ENCODE measurements around the gene WDR82.

DNA sequence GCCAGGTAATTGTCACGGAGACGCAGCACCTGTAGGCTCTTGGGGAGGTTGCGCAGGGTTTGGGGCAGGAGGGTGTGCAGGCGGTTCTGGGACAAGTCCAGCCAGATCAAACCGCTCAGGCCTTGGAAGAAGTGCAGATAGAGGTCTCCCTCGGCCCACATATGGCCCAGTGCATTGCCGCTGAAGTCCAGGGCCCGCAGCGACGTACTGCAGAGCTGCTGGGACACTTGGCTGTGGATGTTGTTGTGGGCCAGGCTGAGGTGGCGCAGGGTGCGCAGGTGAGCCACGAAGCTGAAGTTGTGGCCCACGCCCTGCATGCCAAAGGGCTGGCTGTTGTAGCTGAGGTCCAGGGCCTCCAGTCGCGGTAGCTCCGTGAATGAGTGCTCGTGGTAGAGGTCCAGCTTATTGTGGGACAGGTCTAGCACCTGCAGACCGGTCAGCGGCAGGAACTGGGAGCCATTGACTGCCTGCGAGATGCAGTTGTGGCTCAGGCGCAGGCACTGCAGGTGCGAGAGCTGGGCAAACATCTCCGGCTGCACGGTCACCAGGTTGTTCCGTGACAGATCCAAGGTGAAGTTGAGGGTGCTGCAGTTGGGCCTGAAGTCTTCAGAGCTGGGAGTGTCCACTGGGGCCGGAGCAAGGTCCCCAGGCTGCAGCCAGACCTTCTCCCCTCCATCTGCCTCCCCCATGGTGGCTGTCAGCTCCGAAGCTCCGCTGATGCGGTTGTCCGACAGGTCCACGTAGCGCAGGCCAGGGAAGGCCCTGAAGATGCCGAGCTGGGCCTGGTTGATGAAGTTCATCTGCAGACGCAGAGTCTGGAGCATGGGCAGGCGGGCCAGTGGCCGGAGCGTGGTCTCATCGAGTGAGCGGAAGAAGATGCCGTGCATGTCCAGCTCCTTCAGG is 55.9 kb downstream of the WDR82 start:
- TF ChIP-seq, protein P1, sequence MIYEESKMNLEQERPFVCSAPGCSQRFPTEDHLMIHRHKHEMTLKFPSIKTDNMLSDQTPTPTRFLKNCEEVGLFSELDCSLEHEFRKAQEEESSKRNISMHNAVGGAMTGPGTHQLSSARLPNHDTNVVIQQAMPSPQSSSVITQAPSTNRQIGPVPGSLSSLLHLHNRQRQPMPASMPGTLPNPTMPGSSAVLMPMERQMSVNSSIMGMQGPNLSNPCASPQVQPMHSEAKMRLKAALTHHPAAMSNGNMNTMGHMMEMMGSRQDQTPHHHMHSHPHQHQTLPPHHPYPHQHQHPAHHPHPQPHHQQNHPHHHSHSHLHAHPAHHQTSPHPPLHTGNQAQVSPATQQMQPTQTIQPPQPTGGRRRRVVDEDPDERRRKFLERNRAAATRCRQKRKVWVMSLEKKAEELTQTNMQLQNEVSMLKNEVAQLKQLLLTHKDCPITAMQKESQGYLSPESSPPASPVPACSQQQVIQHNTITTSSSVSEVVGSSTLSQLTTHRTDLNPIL (CRISPR knock-in tag; IDR thresholded peaks at IDR 0.05; ENCODE audit: low read depth) = no peak
- TF ChIP-seq ISL1 (CRISPR knock-in tag; IDR thresholded peaks at IDR 0.05) (no peak), CSDC2 (CRISPR knock-in tag; IDR thresholded peaks at IDR 0.05) (no peak), ZNF565 (CRISPR knock-in tag; conservative IDR thresholded peaks at IDR 0.05; ENCODE audit: low read depth) (no peak), ZC3H10 (CRISPR knock-in tag; IDR thresholded peaks at IDR 0.05) (no peak), RARB (CRISPR knock-in tag; IDR thresholded peaks at IDR 0.05) (no peak), BACH2 (CRISPR knock-in tag; IDR thresholded peaks at IDR 0.05; ENCODE audit: borderline replicate concordance) (no peak)
- TF ChIP-seq, protein P2, sequence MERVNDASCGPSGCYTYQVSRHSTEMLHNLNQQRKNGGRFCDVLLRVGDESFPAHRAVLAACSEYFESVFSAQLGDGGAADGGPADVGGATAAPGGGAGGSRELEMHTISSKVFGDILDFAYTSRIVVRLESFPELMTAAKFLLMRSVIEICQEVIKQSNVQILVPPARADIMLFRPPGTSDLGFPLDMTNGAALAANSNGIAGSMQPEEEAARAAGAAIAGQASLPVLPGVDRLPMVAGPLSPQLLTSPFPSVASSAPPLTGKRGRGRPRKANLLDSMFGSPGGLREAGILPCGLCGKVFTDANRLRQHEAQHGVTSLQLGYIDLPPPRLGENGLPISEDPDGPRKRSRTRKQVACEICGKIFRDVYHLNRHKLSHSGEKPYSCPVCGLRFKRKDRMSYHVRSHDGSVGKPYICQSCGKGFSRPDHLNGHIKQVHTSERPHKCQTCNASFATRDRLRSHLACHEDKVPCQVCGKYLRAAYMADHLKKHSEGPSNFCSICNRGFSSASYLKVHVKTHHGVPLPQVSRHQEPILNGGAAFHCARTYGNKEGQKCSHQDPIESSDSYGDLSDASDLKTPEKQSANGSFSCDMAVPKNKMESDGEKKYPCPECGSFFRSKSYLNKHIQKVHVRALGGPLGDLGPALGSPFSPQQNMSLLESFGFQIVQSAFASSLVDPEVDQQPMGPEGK (CRISPR knock-in tag; IDR thresholded peaks at IDR 0.05; ENCODE audit: borderline replicate concordance) = no peak
- TF ChIP-seq, protein P3, sequence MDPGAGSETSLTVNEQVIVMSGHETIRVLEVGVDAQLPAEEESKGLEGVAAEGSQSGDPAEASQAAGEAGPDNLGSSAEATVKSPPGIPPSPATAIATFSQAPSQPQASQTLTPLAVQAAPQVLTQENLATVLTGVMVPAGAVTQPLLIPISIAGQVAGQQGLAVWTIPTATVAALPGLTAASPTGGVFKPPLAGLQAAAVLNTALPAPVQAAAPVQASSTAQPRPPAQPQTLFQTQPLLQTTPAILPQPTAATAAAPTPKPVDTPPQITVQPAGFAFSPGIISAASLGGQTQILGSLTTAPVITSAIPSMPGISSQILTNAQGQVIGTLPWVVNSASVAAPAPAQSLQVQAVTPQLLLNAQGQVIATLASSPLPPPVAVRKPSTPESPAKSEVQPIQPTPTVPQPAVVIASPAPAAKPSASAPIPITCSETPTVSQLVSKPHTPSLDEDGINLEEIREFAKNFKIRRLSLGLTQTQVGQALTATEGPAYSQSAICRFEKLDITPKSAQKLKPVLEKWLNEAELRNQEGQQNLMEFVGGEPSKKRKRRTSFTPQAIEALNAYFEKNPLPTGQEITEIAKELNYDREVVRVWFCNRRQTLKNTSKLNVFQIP (CRISPR knock-in tag; IDR thresholded peaks at IDR 0.05; ENCODE audit: borderline replicate concordance, low read depth) = no peak
- TF ChIP-seq, protein P4, sequence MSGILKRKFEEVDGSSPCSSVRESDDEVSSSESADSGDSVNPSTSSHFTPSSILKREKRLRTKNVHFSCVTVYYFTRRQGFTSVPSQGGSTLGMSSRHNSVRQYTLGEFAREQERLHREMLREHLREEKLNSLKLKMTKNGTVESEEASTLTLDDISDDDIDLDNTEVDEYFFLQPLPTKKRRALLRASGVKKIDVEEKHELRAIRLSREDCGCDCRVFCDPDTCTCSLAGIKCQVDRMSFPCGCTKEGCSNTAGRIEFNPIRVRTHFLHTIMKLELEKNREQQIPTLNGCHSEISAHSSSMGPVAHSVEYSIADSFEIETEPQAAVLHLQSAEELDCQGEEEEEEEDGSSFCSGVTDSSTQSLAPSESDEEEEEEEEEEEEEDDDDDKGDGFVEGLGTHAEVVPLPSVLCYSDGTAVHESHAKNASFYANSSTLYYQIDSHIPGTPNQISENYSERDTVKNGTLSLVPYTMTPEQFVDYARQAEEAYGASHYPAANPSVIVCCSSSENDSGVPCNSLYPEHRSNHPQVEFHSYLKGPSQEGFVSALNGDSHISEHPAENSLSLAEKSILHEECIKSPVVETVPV (CRISPR knock-in tag; IDR thresholded peaks at IDR 0.05) = no peak
